Kidney (tissue), 14 donors: Measurements from ENCODE around the gene GALNT7. TPM values are rescaled to one million over a fixed set of nuclear protein-coding genes. Genes with fewer than 3 reads are reported as not detected.
"Not testable (repeated sequence)": the region's sequence is repeated elsewhere in the genome, so short reads cannot be mapped to it uniquely, and the experiment has no call there.

Experiments
- DNase-seq, 5 donors: peaks; one replicate each; pipeline ENCODE4 v3.0.0-alpha.2; 2013 to 2020
- FAIRE-seq: peaks from 2 replicates; lab custom pipeline; 2012; peaks lifted over from hg19 to GRCh38; lab: Jason Lieb, UNC
- H3K27ac ChIP-seq, 2 donors: one replicate each; pipeline ENCODE4 v1.7.0; 2013; ENCODE audit warnings: low read depth in 2 of 2, low read length in 2 of 2, inconsistent platforms in 1 of 2
- H3K27me3 ChIP-seq: one replicate; pipeline ENCODE4 v1.7.1; 2013; ENCODE audit warnings: low read length, inconsistent platforms; ENCODE audit not compliant: control insufficient read depth, insufficient read depth
- H3K36me3 ChIP-seq, 3 donors: one replicate each; pipeline versions ENCODE4 v1.7.0 to v1.7.1; 2013; ENCODE audit warnings: low read length in 3 of 3, control low read depth in 1 of 3, inconsistent platforms in 1 of 3; ENCODE audit not compliant: insufficient read depth in 3 of 3, control insufficient read depth in 2 of 3
- H3K4me1 ChIP-seq, 3 donors: one replicate each; pipeline versions ENCODE4 v1.7.0 to v1.7.1; 2013; ENCODE audit warnings: low read length in 3 of 3, inconsistent platforms in 1 of 3, low read depth in 1 of 3; ENCODE audit not compliant: control insufficient read depth in 2 of 3, insufficient read depth in 2 of 3
- H3K4me3 ChIP-seq, 3 donors: one replicate each; pipeline versions ENCODE4 v1.7.0 to v1.8.1; 2013; ENCODE audit warnings: low read length in 3 of 3, control low read depth in 1 of 3, inconsistent platforms in 1 of 3
- H3K9ac ChIP-seq, 3 donors: one replicate each; pipeline versions ENCODE4 v1.7.0 to v1.7.1; 2013; ENCODE audit warnings: low read length in 3 of 3, control low read depth in 1 of 3, inconsistent platforms in 1 of 3
- H3K9me3 ChIP-seq, 3 donors: one replicate each; pipeline versions ENCODE4 v1.7.0 to v1.7.1; 2013; ENCODE audit warnings: low read length in 3 of 3, control low read depth in 1 of 3, inconsistent platforms in 1 of 3; ENCODE audit not compliant: control insufficient read depth in 2 of 3, insufficient read depth in 1 of 3
- CTCF ChIP-seq: IDR thresholded peaks from 3 replicates; pipeline ENCODE4 v1.5.1; 2012; ENCODE audit warnings: mild to moderate bottlenecking, moderate library complexity, borderline replicate concordance; ENCODE audit not compliant: insufficient read depth; ENCODE audit errors: extremely low read depth
- intact Hi-C: fragments of 100-400 bp; cut with DNase I; formaldehyde crosslinking; loops from one replicate; pipeline ENCODE4 v1.11.1; 2022
- polyA plus RNA-seq: library from polyadenylated mRNA; stranded (reverse); fragments of 350-450 nt; fragmentation: Illumina TruSeq; extraction: RNeasy Lipid Tissue Mini Kit (QIAGEN cat#74804); gene quantifications from one replicate; pipeline ENCODE4 v1.2.3, GENCODE V29; 2014; ENCODE audit warnings: low read depth, low replicate concordance; ENCODE audit not compliant: insufficient read depth
- total RNA-seq: library from RNA; stranded (reverse); fragmentation: NEBNext Ultra II Directional; extraction: Animal tissue kit (Norgen Biotek cat#: 25700); gene quantifications from one replicate; pipeline ENCODE4 v1.2.1, GENCODE V29; 2021
- donor health status: control.
- donor health status: control.
- donor health status: control.
- donor health status: control.
- donor health status: control.
- donor health status: DM: yes; HTN: yes; CAD: no.
- donor health status: Normal renal cell carcinoma (clear cell type).

The GALNT7 gene
- total and polyA plus RNA-seq, 2 donors from 2014 or later = 3.8 to 25.6 TPM

- TF ChIP-seq CTCF = no peak
- Histone ChIP-seq H3K4me3 (no peak overlapping the region), H3K4me1 (no peaks in the 10 kb centered on the region), H3K27me3 (no peaks in the 10 kb centered on the region), H3K27ac (no peak overlapping the region), H3K9ac (no peak overlapping the region), H3K9me3 (no peaks in the 10 kb centered on the region), H3K36me3 (no peaks in the 10 kb centered on the region)
- FAIRE-seq (no peak), DNase-seq (no peak)
- intact Hi-C loops = no loop called here
Measured at GRCh38 chr4:173217727-173218126, 49.1 kb downstream of the GALNT7 start.

GRCh38 chr4:173218411-173219125 lies 50.0 kb downstream of the GALNT7 start:
- intact Hi-C loops = no loop called here
- no peaks in the 10 kb centered on the region for H3K27me3 ChIP-seq
- FAIRE-seq (no peak), DNase-seq (no peak)
- no peak for TF ChIP-seq CTCF
- no peak overlapping the region for H3K27ac ChIP-seq
- no peaks in the 10 kb centered on the region for H3K4me1 ChIP-seq
- H3K9me3 ChIP-seq = no peaks in the 10 kb centered on the region
- H3K36me3 ChIP-seq = no peaks in the 10 kb centered on the region
- no peak overlapping the region for H3K4me3 ChIP-seq
- no peak overlapping the region for H3K9ac ChIP-seq

- intact Hi-C loops, H3K9ac ChIP-seq: not testable (repeated sequence)
Measured at GRCh38 chr4:173219126-173219437, 50.5 kb downstream of the GALNT7 start.

GRCh38 chr4:173223743-173224142 lies 55.1 kb downstream of the GALNT7 start:
- intact Hi-C loops = no loop called here
- TF ChIP-seq CTCF = no peak

More at GRCh38 chr4:173219126-173219437, 50.5 kb downstream of the GALNT7 start:
- DNase-seq, H3K9me3 ChIP-seq, H3K27ac ChIP-seq, H3K4me1 ChIP-seq, H3K36me3 ChIP-seq, H3K27me3 ChIP-seq, FAIRE-seq, H3K4me3 ChIP-seq: not testable (repeated sequence)

More at GRCh38 chr4:173223743-173224142, 55.1 kb downstream of the GALNT7 start:
- H3K4me1 ChIP-seq = no peaks in the 10 kb centered on the region
- no peaks in the 10 kb centered on the region for H3K36me3 ChIP-seq
- H3K9ac ChIP-seq = no peak overlapping the region
- H3K27ac ChIP-seq = no peak overlapping the region
- no peaks in the 10 kb centered on the region for H3K9me3 ChIP-seq
- H3K27me3 ChIP-seq = no peaks in the 10 kb centered on the region
- no peak overlapping the region for H3K4me3 ChIP-seq
- DNase-seq (no peak), FAIRE-seq (no peak)
